HG03469 (cell line): ENCODE data around the gene TSPAN5.
"Not testable (repeated sequence)": the region's sequence is repeated elsewhere in the genome, so short reads cannot be mapped to it uniquely, and the experiment has no call there.

Experiments used
- ATAC-seq: cut with Tn5 transposase; IDR thresholded peaks from one replicate; pipeline ENCODE4 v1.9.1; 2021; ENCODE audit warnings: mild to moderate bottlenecking, moderate library complexity, moderate number of reproducible peaks; ENCODE audit not compliant: unreplicated experiment

The TSPAN5 gene

DNA sequence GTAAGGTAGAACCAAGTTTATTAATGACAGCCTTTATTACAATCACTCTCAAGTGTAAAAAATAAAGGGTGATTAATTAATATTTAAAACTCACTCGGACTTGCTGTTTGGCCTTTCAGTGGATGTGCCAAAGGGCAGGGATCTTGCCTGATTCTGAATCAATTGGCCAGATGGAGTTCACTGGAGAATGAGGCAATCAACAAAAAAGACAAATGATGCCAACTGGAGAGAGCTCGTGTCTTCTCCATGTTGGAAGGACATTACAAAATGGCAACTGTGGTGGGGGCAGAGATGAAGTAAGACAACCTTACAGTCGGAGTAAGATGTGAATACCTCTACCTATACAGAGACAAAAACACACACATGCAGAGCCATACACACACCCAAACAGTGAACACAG, 188.0 kb downstream of the TSPAN5 start:
- ATAC-seq, result no peak

GRCh38 chr4:98469771-98470170, 188.6 kb downstream of the TSPAN5 start:
- ATAC-seq, result no peak

DNA sequence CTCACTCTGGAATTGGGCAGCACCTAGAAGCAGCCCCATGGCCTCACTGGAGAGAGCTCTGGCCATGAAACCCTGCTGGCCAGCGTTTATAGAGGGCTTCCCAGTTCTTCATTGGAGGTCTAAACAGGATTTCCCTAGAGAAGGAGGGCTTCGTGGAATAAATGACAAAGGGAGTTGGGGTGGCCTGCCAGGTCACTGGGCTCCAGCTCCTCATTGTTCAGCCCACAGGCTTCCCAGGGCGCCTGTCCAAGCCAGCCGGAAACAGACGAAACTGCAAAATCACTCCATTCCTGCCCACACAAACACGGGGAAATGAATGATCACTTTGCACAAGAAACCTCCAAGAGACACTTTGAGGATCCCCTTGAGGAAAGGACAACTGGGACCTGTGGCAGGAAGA, 189.7 kb downstream of the TSPAN5 start:
- ATAC-seq, result no peak

DNA sequence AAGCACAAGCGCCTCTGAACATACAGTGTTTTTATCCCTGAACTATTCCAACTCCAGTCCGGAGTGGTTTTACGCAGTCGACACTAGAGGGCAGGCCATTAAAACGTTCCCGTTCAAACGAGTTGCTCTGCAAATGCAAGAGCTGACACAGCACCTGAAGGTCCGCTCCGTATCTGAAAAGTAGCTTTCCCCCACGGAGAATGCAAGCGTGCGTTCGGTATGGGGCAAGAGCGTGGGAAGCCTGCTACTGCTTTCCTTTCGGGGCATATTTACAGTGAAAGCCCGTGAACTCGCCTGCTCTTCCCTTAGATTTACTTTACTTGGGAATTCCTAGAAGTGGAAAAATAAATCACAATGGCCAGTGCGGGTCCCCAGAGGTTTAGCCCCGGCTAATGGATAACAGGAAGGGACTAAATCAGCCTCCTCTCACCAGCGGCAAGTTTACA, 190.8 kb downstream of the TSPAN5 start:
- ATAC-seq, result peak; percentile 90

DNA sequence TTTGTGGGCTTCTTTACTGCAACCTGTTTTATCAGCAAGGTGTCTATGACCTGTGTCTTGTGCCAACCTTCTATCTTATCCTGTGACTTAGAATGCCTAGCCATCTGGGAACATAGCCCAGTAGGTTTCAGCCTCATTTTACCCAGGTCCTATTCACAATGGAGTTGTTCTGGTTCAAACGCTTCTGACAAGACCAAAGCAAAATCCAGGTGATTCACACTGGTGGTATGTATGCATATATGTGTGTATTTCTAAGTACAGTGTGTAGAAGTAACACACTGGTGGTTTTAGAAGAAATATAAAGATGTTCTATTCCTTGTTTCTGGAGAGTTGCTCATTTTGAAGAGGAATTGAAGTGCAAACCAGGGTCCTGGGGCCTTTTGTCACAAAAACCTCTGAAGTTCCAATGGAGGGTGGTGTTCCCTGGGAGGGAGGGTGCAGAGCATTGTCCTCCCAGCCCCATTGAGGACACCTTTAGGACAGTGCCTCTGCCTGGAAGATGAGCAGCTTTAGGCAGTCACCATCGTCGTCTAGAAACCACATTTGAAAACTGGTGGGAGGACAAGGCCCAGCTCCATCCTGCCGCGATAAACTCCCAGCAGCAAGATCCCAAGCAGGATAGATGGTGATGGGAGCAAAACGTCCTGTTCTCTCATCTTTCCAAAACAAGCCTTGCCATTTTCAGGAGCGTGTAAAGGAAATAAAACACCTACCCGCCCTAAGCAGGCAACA, 191.4 kb downstream of the TSPAN5 start:
- ATAC-seq, result no peak

- no peak for ATAC-seq
These were observed 195.9 kb downstream of the TSPAN5 start for GRCh38 chr4:98462487-98462886.

- ATAC-seq, result not testable (repeated sequence)
These were observed 197.1 kb downstream of the TSPAN5 start for GRCh38 chr4:98461121-98461865.

- not testable (repeated sequence) for ATAC-seq
These were observed 201.0 kb downstream of the TSPAN5 start for GRCh38 chr4:98457422-98457821.

DNA sequence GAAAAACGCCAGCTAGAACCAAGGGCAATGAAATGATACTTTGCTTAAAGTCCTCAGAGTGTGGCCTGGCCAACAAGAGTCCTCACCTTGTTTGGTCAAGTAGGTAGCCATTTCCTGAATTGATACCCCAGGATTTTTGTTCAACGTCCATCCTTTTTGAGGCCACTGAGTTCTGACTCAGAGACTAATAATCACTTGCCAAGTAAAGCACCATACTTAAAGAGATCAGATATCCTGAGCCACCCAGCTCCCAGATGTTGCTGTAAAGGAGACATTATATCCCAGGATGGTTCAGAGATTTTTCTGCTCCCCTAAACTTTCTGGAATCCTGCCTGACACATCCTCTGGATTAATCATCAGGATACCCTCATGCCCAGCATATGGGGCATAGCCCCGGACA, 206.3 kb downstream of the TSPAN5 start:
- no peak for ATAC-seq

GRCh38 chr4:98448908-98449307, 209.5 kb downstream of the TSPAN5 start:
- ATAC-seq, result peak; percentile 28

DNA sequence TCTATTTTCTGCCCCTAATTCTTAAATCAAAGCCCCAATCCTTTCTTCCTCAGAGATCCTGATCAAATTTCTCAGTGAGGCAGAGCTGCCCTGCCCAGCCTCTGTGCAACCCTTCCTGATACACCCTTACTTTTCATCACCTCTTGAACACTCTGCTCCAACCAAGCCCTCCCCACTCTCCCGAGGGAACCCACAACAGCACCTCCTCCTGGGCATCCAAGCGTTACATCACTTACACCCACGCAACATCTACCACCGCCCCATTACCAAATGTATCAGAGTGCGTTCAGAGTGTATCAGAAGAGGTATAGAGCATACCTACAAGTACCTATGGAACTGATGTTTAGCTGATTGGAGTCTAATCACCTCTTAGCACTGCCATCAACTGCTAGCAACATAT, 210.8 kb downstream of the TSPAN5 start:
- ATAC-seq, result no peak

- peak; percentile 75 for ATAC-seq
These were observed 211.7 kb downstream of the TSPAN5 start for GRCh38 chr4:98446499-98447375.

- ATAC-seq, result no peak
These were observed 214.0 kb downstream of the TSPAN5 start for GRCh38 chr4:98444371-98444770.

DNA sequence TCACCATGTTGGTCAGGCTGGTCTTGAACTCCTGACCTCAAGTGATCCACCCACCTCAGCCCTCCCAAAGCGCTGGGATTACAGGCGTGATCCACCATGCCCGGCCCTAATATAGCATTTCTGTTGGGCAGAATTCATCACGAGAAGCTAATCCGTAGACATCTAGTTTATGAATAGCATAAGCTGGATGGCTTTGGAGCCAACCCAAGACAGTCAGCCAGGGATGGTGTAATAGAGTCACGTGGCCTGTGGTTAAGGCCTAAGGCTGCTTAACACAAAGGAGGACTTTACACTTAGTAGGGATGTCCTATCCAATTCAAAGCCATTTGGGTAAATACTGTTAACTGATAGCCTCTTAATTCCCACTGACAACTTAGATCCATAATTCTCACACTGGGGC, 223.6 kb downstream of the TSPAN5 start:
- no peak for ATAC-seq

DNA sequence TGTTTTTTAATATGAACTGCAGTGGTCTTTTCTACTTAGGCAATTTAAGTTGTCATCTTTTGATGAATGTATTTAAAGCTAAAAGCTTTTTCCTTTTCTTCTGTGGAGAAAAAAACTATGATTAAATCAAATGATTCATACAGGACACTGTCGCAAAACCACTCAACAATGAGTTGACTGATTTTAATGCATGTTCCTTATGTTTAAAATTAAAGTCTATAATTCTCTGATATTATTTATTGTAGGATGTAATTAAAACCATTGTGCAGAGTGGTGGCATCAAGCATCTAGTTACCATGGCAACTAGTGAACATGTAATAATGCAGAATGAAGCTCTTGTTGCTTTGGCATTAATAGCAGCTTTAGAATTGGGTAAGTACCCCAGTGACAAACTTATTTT, 224.7 kb downstream of the TSPAN5 start:
- ATAC-seq, result no peak

GRCh38 chr4:98430708-98431403, 227.6 kb downstream of the TSPAN5 start:
- ATAC-seq, result no peak

GRCh38 chr4:98423009-98423408, 235.4 kb downstream of the TSPAN5 start:
- ATAC-seq, result no peak

GRCh38 chr4:98421111-98421510, 237.3 kb downstream of the TSPAN5 start:
- no peak for ATAC-seq
